Endothelial cell (in vitro differentiated cells): Measurements from ENCODE around the gene VWA5B1. TPM values are rescaled to one million over a fixed set of nuclear protein-coding genes. Genes with fewer than 3 reads are reported as not detected.

Experiments
- DNase-seq: peaks from one replicate; pipeline ENCODE4 v3.0.0; 2021; ENCODE audit warnings: low spot score
- H3K27ac Mint-ChIP-seq: one replicate; pipeline ENCODE4 v1.8.0; 2021; ENCODE audit warnings: mixed read lengths, inconsistent platforms; ENCODE audit not compliant: unreplicated experiment
- H3K27me3 Mint-ChIP-seq: one replicate; pipeline ENCODE4 v1.8.0; 2021; ENCODE audit warnings: mild to moderate bottlenecking, moderate library complexity, mixed read lengths, inconsistent platforms; ENCODE audit not compliant: unreplicated experiment
- H3K36me3 Mint-ChIP-seq: one replicate; pipeline ENCODE4 v1.8.0; 2021; ENCODE audit warnings: mild to moderate bottlenecking, low read depth, mixed read lengths, inconsistent platforms; ENCODE audit not compliant: unreplicated experiment
- H3K4me1 Mint-ChIP-seq: one replicate; pipeline ENCODE4 v1.8.0; 2021; ENCODE audit warnings: mild to moderate bottlenecking, mixed read lengths, inconsistent platforms; ENCODE audit not compliant: unreplicated experiment
- H3K4me3 Mint-ChIP-seq: one replicate; pipeline ENCODE4 v1.8.0; 2021; ENCODE audit warnings: mild to moderate bottlenecking, mixed read lengths, inconsistent platforms; ENCODE audit not compliant: unreplicated experiment
- H3K9me3 Mint-ChIP-seq: one replicate; pipeline ENCODE4 v1.8.0; 2021; ENCODE audit warnings: mixed read lengths, inconsistent platforms; ENCODE audit not compliant: unreplicated experiment
- total RNA-seq: library from RNA; stranded (reverse); fragmentation: NEBNext Ultra II Directional; extraction: Animal tissue kit (Norgen Biotek cat#: 25700); gene quantifications from one replicate; pipeline ENCODE4 v1.2.1, GENCODE V29; 2021; ENCODE audit not compliant: unreplicated experiment
- TF ChIP-seq, protein P1 (sequence below): fragments of 200-600 bp; sonication (generic); IDR thresholded peaks from one replicate; pipeline ENCODE4 v1.5.0; 2021; ENCODE audit warnings: antibody characterized with exemption; ENCODE audit not compliant: unreplicated experiment

The VWA5B1 gene
- total RNA-seq, 1 donor from 2014 or later = not detected

DNA sequence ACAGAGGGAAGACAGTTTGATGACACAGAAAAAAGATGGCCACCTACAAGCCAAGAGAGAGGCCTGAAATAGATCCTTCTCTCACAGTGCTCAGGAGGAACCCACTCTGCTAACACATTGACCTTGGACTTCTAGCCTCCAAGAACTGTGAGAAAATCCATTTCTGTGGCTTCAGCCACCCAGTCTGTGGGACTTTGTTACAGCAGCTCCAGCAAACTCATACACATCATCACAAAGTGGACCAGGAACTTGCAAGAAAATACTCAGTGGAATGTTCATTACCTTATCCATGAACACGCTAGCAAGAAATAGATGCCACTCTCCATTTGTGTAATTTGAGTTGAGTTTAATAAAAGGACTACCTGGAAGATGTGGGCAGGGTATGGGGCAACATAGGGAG is 38.1 kb upstream of the VWA5B1 start:
- TF ChIP-seq, protein P1, sequence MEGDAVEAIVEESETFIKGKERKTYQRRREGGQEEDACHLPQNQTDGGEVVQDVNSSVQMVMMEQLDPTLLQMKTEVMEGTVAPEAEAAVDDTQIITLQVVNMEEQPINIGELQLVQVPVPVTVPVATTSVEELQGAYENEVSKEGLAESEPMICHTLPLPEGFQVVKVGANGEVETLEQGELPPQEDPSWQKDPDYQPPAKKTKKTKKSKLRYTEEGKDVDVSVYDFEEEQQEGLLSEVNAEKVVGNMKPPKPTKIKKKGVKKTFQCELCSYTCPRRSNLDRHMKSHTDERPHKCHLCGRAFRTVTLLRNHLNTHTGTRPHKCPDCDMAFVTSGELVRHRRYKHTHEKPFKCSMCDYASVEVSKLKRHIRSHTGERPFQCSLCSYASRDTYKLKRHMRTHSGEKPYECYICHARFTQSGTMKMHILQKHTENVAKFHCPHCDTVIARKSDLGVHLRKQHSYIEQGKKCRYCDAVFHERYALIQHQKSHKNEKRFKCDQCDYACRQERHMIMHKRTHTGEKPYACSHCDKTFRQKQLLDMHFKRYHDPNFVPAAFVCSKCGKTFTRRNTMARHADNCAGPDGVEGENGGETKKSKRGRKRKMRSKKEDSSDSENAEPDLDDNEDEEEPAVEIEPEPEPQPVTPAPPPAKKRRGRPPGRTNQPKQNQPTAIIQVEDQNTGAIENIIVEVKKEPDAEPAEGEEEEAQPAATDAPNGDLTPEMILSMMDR = no peak
- H3K27ac Mint-ChIP-seq = no peak overlapping the region
- no peaks in the 10 kb centered on the region for H3K4me1 Mint-ChIP-seq
- H3K27me3 Mint-ChIP-seq = peaks cover 2% of the 10 kb centered on the region
- no peaks in the 10 kb centered on the region for H3K36me3 Mint-ChIP-seq
- H3K9me3 Mint-ChIP-seq = no peaks in the 10 kb centered on the region
- no peak for DNase-seq
- H3K4me3 Mint-ChIP-seq = no peak overlapping the region

DNA sequence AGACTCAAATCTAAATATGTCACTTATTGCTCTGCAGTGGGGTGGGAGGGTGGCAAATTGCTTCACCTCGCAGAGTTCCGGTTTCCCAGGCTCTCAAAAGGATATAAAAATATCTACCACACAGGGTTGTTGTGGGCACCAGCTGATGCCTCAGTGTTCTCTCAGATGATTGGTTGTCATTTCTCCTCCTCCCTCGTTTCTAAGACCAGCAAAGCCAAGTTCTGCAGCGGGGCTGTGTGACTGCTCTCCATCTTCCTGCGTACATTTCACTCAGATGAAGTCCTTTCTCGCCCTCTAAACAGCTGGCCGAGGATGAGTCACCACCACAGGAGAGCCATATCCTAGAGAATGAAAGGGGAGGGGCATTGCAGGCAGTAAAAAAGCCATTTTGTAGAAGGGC is 35.0 kb upstream of the VWA5B1 start:
- H3K4me3 Mint-ChIP-seq = no peak overlapping the region
- no peaks in the 10 kb centered on the region for H3K9me3 Mint-ChIP-seq
- peaks cover 2% of the 10 kb centered on the region for H3K27me3 Mint-ChIP-seq
- no peaks in the 10 kb centered on the region for H3K36me3 Mint-ChIP-seq
- no peaks in the 10 kb centered on the region for H3K4me1 Mint-ChIP-seq
- DNase-seq = no peak
- TF ChIP-seq, protein P1 = no peak
- H3K27ac Mint-ChIP-seq = no peak overlapping the region

DNA sequence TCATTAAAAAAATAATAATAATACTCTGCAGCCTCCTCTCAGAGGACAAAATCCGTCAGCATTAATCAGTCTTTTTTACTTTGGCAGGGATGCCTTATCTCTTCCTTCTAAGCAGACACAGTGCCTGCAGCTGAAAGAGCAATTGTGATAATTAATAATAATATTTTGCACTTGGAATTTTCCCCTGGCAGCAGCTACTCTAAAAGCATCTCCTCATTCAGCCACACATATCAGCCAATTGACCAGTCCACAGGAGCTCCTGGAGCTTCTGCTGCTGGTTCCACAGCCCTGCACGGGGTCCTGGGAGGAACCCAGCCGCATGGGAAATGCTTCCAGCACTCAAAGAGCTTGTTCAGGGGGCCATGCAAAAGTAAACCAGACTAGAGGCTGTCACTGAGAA is 31.0 kb upstream of the VWA5B1 start:
- TF ChIP-seq, protein P1 = no peak
- H3K27me3 Mint-ChIP-seq = peaks cover 9% of the 10 kb centered on the region
- H3K9me3 Mint-ChIP-seq = no peaks in the 10 kb centered on the region
- no peaks in the 10 kb centered on the region for H3K4me1 Mint-ChIP-seq
- H3K36me3 Mint-ChIP-seq = no peaks in the 10 kb centered on the region
- no peak overlapping the region for H3K27ac Mint-ChIP-seq
- H3K4me3 Mint-ChIP-seq = no peak overlapping the region
- no peak for DNase-seq

DNA sequence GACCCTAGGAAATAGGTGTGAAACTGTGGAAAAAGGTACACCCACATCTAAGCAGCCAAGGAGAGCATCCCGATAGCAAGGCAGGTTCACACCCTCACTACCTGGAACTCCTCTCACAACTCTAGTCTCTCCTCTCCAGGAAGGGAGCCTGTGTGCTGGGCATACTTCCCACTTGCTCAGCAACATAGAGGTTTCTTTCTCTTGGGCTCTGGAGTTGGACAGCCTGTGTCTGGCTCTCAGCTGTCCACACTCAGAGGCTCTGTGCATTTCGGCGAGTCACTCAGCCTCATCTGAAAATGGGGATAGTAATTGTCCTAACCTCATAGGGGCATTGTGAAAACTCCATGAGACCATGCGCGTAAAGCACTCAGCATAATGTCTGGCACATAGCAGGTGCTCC is 29.6 kb upstream of the VWA5B1 start:
- no peak for DNase-seq
- no peak overlapping the region for H3K4me3 Mint-ChIP-seq
- TF ChIP-seq, protein P1 = no peak
- no peak overlapping the region for H3K27ac Mint-ChIP-seq
- no peaks in the 10 kb centered on the region for H3K9me3 Mint-ChIP-seq
- peaks cover 10% of the 10 kb centered on the region for H3K27me3 Mint-ChIP-seq
- H3K4me1 Mint-ChIP-seq = no peaks in the 10 kb centered on the region
- no peaks in the 10 kb centered on the region for H3K36me3 Mint-ChIP-seq

DNA sequence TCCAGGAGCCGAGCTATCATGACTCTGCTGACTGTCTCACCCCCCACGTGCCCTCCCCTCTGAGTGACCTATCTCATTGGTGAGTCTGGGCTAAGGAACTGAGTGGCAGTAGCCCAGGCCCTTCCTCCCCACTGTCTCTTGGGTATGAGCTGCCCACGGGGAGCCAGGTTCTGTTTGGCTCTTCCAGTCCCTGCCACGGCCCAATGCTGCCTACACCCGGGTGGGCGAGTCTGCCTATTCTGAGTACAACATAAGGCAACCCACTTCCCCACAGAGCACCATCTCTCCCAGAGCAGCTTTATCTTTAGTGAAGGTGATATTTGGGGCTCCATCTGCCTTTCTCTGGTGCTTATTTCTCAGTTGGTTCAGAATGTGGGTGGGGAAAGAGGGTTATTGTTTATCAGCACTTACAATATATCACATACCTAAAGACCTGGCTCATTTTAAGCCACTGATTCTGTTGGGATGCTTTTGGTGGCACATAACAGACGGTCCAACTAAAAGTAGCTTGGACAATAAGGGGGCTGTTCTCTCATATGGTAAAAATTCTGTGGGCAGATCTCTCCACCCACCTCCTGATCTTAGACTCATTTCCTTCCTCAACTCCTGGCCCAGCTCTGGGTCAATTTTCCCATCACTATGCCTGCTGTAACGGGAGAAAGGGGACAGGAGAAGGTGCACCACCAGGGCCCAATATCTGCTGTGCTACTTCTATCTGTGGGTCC is 27.7 kb upstream of the VWA5B1 start:
- Mint-ChIP-seq H3K27me3 (peaks cover 8% of the 10 kb centered on the region), H3K9me3 (no peaks in the 10 kb centered on the region), H3K4me1 (no peaks in the 10 kb centered on the region), H3K36me3 (no peaks in the 10 kb centered on the region), H3K4me3 (no peak overlapping the region), H3K27ac (no peak overlapping the region)
- TF ChIP-seq, protein P1 = no peak
- no peak for DNase-seq
